OCI-LY3 (cell line): ENCODE data around the gene GALNS.

Source experiments
- CTCF ChIP-seq: fragments of 200-600, 300-600 bp; sonication (generic); IDR thresholded peaks from 2 replicates; pipeline ENCODE4 v1.5.1; 2014; ENCODE audit warnings: antibody characterized with exemption, low read length, low read depth
- EZH2phosphoT487 ChIP-seq: fragments of 200-600 bp; shearing (Covaris generic); IDR thresholded peaks from 2 replicates; pipeline ENCODE4 v1.6.1; 2018; ENCODE audit warnings: antibody characterized with exemption, mixed run types, low read depth

DNA sequence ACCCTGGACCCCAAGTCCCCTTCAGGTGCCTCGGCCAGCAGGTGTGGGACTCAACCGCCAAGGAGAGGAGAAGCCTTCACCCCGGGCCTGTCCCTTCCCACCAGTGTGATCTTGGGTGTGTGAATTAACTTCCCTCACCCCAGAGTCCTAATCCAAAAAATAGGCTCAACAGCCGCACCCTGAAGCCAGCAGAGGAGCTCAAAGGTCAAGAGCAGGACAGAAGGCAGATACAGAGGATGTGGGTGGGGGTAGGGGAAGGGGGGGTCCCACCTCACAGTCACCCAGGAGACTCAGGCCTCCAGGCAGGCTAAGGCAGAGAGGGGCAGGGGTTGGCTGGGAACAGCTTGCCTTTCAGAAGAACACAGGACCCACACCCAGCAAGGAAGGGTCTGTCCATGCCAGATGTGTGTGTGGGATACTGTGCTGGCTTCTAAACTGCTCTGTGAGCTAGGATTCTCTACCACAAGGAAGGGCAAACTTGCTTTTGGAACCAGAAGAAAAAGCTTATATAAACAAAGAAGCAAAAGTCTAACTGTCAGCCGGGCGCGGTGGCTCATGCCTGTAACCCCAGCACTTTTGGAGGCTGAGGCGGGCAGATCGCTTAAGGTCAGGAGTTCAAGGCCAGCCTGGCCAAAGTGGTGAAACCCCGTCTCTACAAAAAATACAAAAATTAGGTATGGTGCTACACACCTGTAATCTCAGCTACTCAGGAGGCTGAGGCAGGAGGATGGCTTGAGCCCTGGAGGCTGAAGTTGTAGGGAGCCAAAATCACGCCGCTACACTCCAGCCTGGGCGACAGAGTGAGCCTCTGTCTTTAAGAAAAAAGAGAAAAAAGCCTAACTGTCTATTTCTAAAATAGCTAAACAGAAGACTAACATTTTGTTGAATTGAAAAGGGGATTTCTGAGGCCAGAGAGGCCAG, 76.3 kb downstream of the GALNS start:
- TF ChIP-seq EZH2phosphoT487 (no peak), CTCF (no peak)
